ENCODE data around the gene PRDM2. TPM values are rescaled to one million over a fixed set of nuclear protein-coding genes. Genes with fewer than 3 reads are reported as not detected.

Gene PRDM2
- total and polyA plus RNA-seq, 8 donors = 9.3 to 26.4 (median 15.1) TPM

- Histone ChIP-seq H3K36me3 (peaks cover 0 to 25% (median 21%) of the 10 kb centered on the region in 3 donors), H3K4me1 (no peaks in the 10 kb centered on the region), H3K9me3 (no peaks in the 10 kb centered on the region), H3K27ac (no peak overlapping the region), H3K4me3 (no peak overlapping the region), H3K27me3 (no peaks in the 10 kb centered on the region)
- 92 to 93% methylated on average over 6 of the region's 6 CpGs for WGBS, 2 donors
- ATAC-seq (no peak), DNase-seq (no peak), FAIRE-seq (no peak)
- no peak for TF ChIP-seq CTCF (IDR thresholded peaks at IDR 0.05)
- intact Hi-C loops (cut with DNase I) = no loop called here
Measured at GRCh38 chr1:13780780-13781179, 80.8 kb downstream of the PRDM2 start.

- H3K9me3 ChIP-seq = no peaks in the 10 kb centered on the region
- peaks cover 0 to 25% (median 21%) of the 10 kb centered on the region in 3 donors for H3K36me3 ChIP-seq
- WGBS, 2 donors = 89 to 90% methylated on average over 6 of the region's 6 CpGs
- ATAC-seq (no peak), FAIRE-seq (no peak), DNase-seq (no peak)
- H3K27me3 ChIP-seq = no peaks in the 10 kb centered on the region
- H3K4me1 ChIP-seq = no peaks in the 10 kb centered on the region
- H3K4me3 ChIP-seq = no peak overlapping the region
- H3K27ac ChIP-seq = no peak overlapping the region
- intact Hi-C loops (cut with DNase I) = no loop called here
- TF ChIP-seq CTCF (IDR thresholded peaks at IDR 0.05) = no peak
Measured at GRCh38 chr1:13781228-13781627, 81.2 kb downstream of the PRDM2 start.

GRCh38 chr1:13781907-13782633 is 82.1 kb downstream of the PRDM2 start:
- intact Hi-C loops (cut with DNase I) = no loop called here
- DNase-seq (no peak), FAIRE-seq (no peak), ATAC-seq (peak in 3 of 4 donors; percentile 19 to 68 (median 38))
- 90 to 91% methylated on average over 20 of the region's 20 CpGs for WGBS, 2 donors
- Histone ChIP-seq H3K27me3 (no peaks in the 10 kb centered on the region), H3K4me3 (no peak overlapping the region), H3K4me1 (no peaks in the 10 kb centered on the region), H3K9me3 (no peaks in the 10 kb centered on the region), H3K36me3 (peaks cover 0 to 25% (median 21%) of the 10 kb centered on the region in 3 donors), H3K27ac (no peak overlapping the region)
- no peak for TF ChIP-seq CTCF (IDR thresholded peaks at IDR 0.05)

- TF ChIP-seq CTCF (IDR thresholded peaks at IDR 0.05) = no peak
- ATAC-seq (no peak), DNase-seq (no peak), FAIRE-seq (no peak)
- H3K9me3 ChIP-seq = no peaks in the 10 kb centered on the region
- no peak overlapping the region for H3K27ac ChIP-seq
- no peak overlapping the region for H3K4me3 ChIP-seq
- no peaks in the 10 kb centered on the region for H3K4me1 ChIP-seq
- H3K36me3 ChIP-seq = peaks cover 0 to 25% (median 21%) of the 10 kb centered on the region in 3 donors
- intact Hi-C loops (cut with DNase I) = no loop called here
- WGBS, 2 donors = 92 to 95% methylated on average over 12 of the region's 12 CpGs
- H3K27me3 ChIP-seq = no peaks in the 10 kb centered on the region
Measured at GRCh38 chr1:13782634-13783360, 82.8 kb downstream of the PRDM2 start.

- H3K4me3 ChIP-seq = no peak overlapping the region
- H3K9me3 ChIP-seq = no peaks in the 10 kb centered on the region
- peaks cover 0 to 25% (median 21%) of the 10 kb centered on the region in 3 donors for H3K36me3 ChIP-seq
- no peak for TF ChIP-seq CTCF (IDR thresholded peaks at IDR 0.05)
- ATAC-seq (no peak), FAIRE-seq (no peak), DNase-seq (no peak)
- H3K27ac ChIP-seq = no peak overlapping the region
- intact Hi-C loops (cut with DNase I) = no loop called here
- no peaks in the 10 kb centered on the region for H3K4me1 ChIP-seq
- 69 to 88% methylated on average over 5 of the region's 5 CpGs for WGBS, 2 donors
- no peaks in the 10 kb centered on the region for H3K27me3 ChIP-seq
Measured at GRCh38 chr1:13783551-13783950, 83.6 kb downstream of the PRDM2 start.
